H1 (cell line): ENCODE data around the gene NUP42. TPM values are rescaled to one million over a fixed set of nuclear protein-coding genes. Genes with fewer than 3 reads are reported as not detected.

ENCODE experiments used
- CTCF ChIA-PET: fragments of 300-600 bp; sonication (Branson Sonifier 250); formaldehyde crosslinking; loops from one replicate; lab custom pipeline; 2021; ENCODE audit not compliant: partially characterized antibody; lab: Charles Lee
- POLR2A ChIA-PET: fragments of 300-600 bp; sonication (Branson Sonifier 250); formaldehyde crosslinking; loops from one replicate; lab custom pipeline; 2021; ENCODE audit warnings: inconsistent platforms; ENCODE audit not compliant: partially characterized antibody; lab: Charles Lee
- DNase-seq, 2 experiments: peaks; one replicate each; pipeline versions ENCODE4 v3.0.0 to v3.0.0-alpha.2; 2010 to 2022; ENCODE audit warnings: low spot score in 2 of 2, low read depth in 1 of 2, mixed read lengths in 1 of 2
- FAIRE-seq: peaks from 2 replicates; lab custom pipeline; 2011; peaks lifted over from hg19 to GRCh38; lab: Jason Lieb, UNC
- H2AFZ ChIP-seq: 2 replicates; pipeline ENCODE4 v1.8.1; 2012; ENCODE audit warnings: low read length, inconsistent platforms
- H2AK5ac ChIP-seq: 2 replicates; pipeline ENCODE4 v1.6.1; 2013; ENCODE audit warnings: low read depth, low read length
- H2BK120ac ChIP-seq: replicated peaks from 2 replicates; pipeline ENCODE3; 2013; ENCODE audit warnings: low read depth, low read length, inconsistent platforms
- H2BK12ac ChIP-seq: 2 replicates; pipeline ENCODE4 v1.6.1; 2013; ENCODE audit warnings: low read depth, low read length
- H2BK15ac ChIP-seq: 2 replicates; pipeline ENCODE4 v1.6.1; 2013; ENCODE audit warnings: low read length
- H2BK20ac ChIP-seq: 2 replicates; pipeline ENCODE4 v1.6.1; 2013; ENCODE audit warnings: low read length
- H2BK5ac ChIP-seq: 2 replicates; pipeline ENCODE4 v1.6.1; 2013; ENCODE audit warnings: low read depth, low read length
- H3K14ac ChIP-seq: 2 replicates; pipeline ENCODE4 v1.6.1; 2013; ENCODE audit warnings: inconsistent platforms; ENCODE audit not compliant: insufficient read length
- H3K18ac ChIP-seq: 2 replicates; pipeline ENCODE4 v1.6.1; 2013; ENCODE audit warnings: low read length; ENCODE audit errors: extremely low read depth
- H3K23ac ChIP-seq: 2 replicates; pipeline ENCODE4 v1.6.1; 2013; ENCODE audit warnings: inconsistent platforms; ENCODE audit not compliant: insufficient read length
- H3K23me2 ChIP-seq: 2 replicates; pipeline ENCODE4 v1.6.1; 2013; ENCODE audit warnings: low read depth, low read length
- H3K27ac ChIP-seq: 2 replicates; pipeline ENCODE4 v1.6.1; 2011; ENCODE audit warnings: low read depth, low read length, inconsistent platforms
- H3K27me3 ChIP-seq, 4 experiments: replicated peaks in 1 of 4; 1 replicate in 1 of 4; 2 replicates in 3 of 4; pipeline versions ENCODE4 v1.6.1 to v1.8.1; 2011 to 2013; ENCODE audit warnings: low read length in 3 of 4, mild to moderate bottlenecking in 3 of 4, inconsistent platforms in 2 of 4, mixed read lengths in 2 of 4, moderate library complexity in 1 of 4; ENCODE audit not compliant: control insufficient read depth in 3 of 4, insufficient read depth in 3 of 4; ENCODE audit errors: extremely low read depth in 1 of 4
- H3K36me3 ChIP-seq, 4 experiments: 2 replicates each; pipeline versions ENCODE4 v1.6.1 to v1.8.1; 2011 to 2013; ENCODE audit warnings: mild to moderate bottlenecking in 4 of 4, low read length in 3 of 4, moderate library complexity in 2 of 4, control low read depth in 1 of 4, inconsistent platforms in 1 of 4; ENCODE audit not compliant: insufficient read depth in 4 of 4, control insufficient read depth in 2 of 4
- H3K4ac ChIP-seq: replicated peaks from 2 replicates; pipeline ENCODE3; 2013; ENCODE audit warnings: low read length, low read depth, mixed read lengths, inconsistent platforms; ENCODE audit not compliant: insufficient read length
- H3K4me1 ChIP-seq, 4 experiments: replicated peaks in 1 of 4; 1 replicate in 1 of 4; 2 replicates in 3 of 4; pipeline versions ENCODE4 v1.6.1 to v1.8.1; 2011 to 2013; ENCODE audit warnings: low read length in 3 of 4, inconsistent platforms in 2 of 4, mixed read lengths in 1 of 4; ENCODE audit not compliant: insufficient read depth in 4 of 4, control insufficient read depth in 3 of 4
- H3K4me2 ChIP-seq, 2 experiments: 2 replicates each; pipeline versions ENCODE4 v1.6.1 to v1.8.1; 2011 to 2013; ENCODE audit warnings: low read depth in 2 of 2, low read length in 2 of 2, control low read depth in 1 of 2, inconsistent platforms in 1 of 2, mild to moderate bottlenecking in 1 of 2; ENCODE audit not compliant: insufficient read depth in 1 of 2
- H3K4me3 ChIP-seq, 4 experiments: fragments of 200-600, 300-600 bp in 1 of 4; sonication (generic), shearing (Covaris generic), sonication (Bioruptor Twin) in 1 of 4; 2 replicates each; pipeline versions ENCODE4 v1.5.1 to v1.8.1; 2011 to 2016; ENCODE audit warnings: low read length in 4 of 4, low read depth in 3 of 4, control low read depth in 2 of 4, inconsistent platforms in 2 of 4, mild to moderate bottlenecking in 2 of 4, mixed read lengths in 1 of 4, moderate library complexity in 1 of 4; ENCODE audit not compliant: insufficient read depth in 2 of 4; ENCODE audit errors: extremely low read depth in 1 of 4
- H3K56ac ChIP-seq: replicated peaks from 2 replicates; pipeline ENCODE3; 2013; ENCODE audit warnings: low read depth, mild to moderate bottlenecking, mixed read lengths, low read length, inconsistent platforms; ENCODE audit not compliant: insufficient read length
- H3K79me1 ChIP-seq: 2 replicates; pipeline ENCODE4 v1.6.1; 2013; ENCODE audit warnings: low read depth, low read length, control low read depth
- H3K79me2 ChIP-seq, 2 experiments: 2 replicates each; pipeline versions ENCODE4 v1.6.1 to v1.8.1; 2012 to 2013; ENCODE audit warnings: low read length in 2 of 2, mild to moderate bottlenecking in 2 of 2, inconsistent platforms in 1 of 2; ENCODE audit not compliant: insufficient read depth in 2 of 2, control insufficient read depth in 1 of 2
- H3K9ac ChIP-seq, 4 experiments: replicated peaks in 1 of 4; 1 replicate in 1 of 4; 2 replicates in 3 of 4; pipeline versions ENCODE4 v1.6.1 to v1.8.1; 2011 to 2013; ENCODE audit warnings: low read depth in 3 of 4, low read length in 3 of 4, control low read depth in 2 of 4, mild to moderate bottlenecking in 2 of 4, moderate library complexity in 2 of 4, inconsistent platforms in 1 of 4; ENCODE audit errors: extremely low read depth in 1 of 4
- H3K9me3 ChIP-seq, 2 experiments: 2 replicates each; pipeline versions ENCODE4 v1.6.1 to v1.8.1; 2012 to 2013; ENCODE audit warnings: mild to moderate bottlenecking in 2 of 2, moderate library complexity in 2 of 2, control low read depth in 1 of 2, inconsistent platforms in 1 of 2, low read depth in 1 of 2, low read length in 1 of 2, mixed read lengths in 1 of 2; ENCODE audit not compliant: insufficient read depth in 2 of 2
- H4K20me1 ChIP-seq, 2 experiments: replicated peaks in 1 of 2; 2 replicates each; pipeline versions ENCODE3 to v1.8.1; 2011 to 2013; ENCODE audit warnings: inconsistent platforms in 2 of 2, low read length in 2 of 2, mild to moderate bottlenecking in 1 of 2; ENCODE audit not compliant: insufficient read depth in 2 of 2, control insufficient read depth in 1 of 2
- H4K5ac ChIP-seq: 2 replicates; pipeline ENCODE4 v1.6.1; 2013; ENCODE audit warnings: low read length, low read depth, mixed read lengths, inconsistent platforms; ENCODE audit not compliant: insufficient read length
- H4K8ac ChIP-seq: 2 replicates; pipeline ENCODE4 v1.8.0; 2013; ENCODE audit warnings: mild to moderate bottlenecking, moderate library complexity, low read length, inconsistent platforms; ENCODE audit not compliant: insufficient read depth; ENCODE audit errors: extremely low read depth
- H4K91ac ChIP-seq: replicated peaks from 2 replicates; pipeline ENCODE3; 2013; ENCODE audit warnings: low read length, mixed read lengths, inconsistent platforms; ENCODE audit not compliant: insufficient read length
- BRCA1 ChIP-seq: IDR thresholded peaks from 2 replicates; pipeline ENCODE4 v1.6.1; 2012; ENCODE audit warnings: low read depth, low read length, improper control_type of control experiment
- EP300 ChIP-seq, 2 experiments: IDR thresholded peaks; 1 replicate in 1 of 2; 2 replicates in 1 of 2; pipeline ENCODE4 v1.6.1; 2011 to 2012; ENCODE audit warnings: low read depth in 2 of 2, low read length in 2 of 2, mild to moderate bottlenecking in 2 of 2, borderline replicate concordance in 1 of 2, inconsistent platforms in 1 of 2, moderate library complexity in 1 of 2
- HDAC2 ChIP-seq, 2 experiments: fragments of 300-600 bp in 1 of 2; sonication (generic) in 1 of 2; IDR thresholded peaks; 2 replicates each; pipeline ENCODE4 v1.6.1; 2011 to 2012; ENCODE audit warnings: low read depth in 2 of 2, low read length in 2 of 2, mild to moderate bottlenecking in 2 of 2, moderate library complexity in 2 of 2, borderline replicate concordance in 1 of 2, inconsistent platforms in 1 of 2
- HDAC6 ChIP-seq: IDR thresholded peaks from one replicate; pipeline ENCODE4 v1.7.1; 2012; ENCODE audit warnings: low read depth, mild to moderate bottlenecking, inconsistent platforms, low read length, moderate library complexity
- JUN ChIP-seq: IDR thresholded peaks from 2 replicates; pipeline ENCODE4 v1.6.1; 2011; ENCODE audit warnings: low read depth, mild to moderate bottlenecking, improper control_type of control experiment, low read length
- KDM5A ChIP-seq: fragments of 200-600 bp; IDR thresholded peaks from 2 replicates; pipeline ENCODE4 v1.7.1; 2012; ENCODE audit warnings: mild to moderate bottlenecking, low read length, inconsistent platforms, mixed read lengths
- SAP30 ChIP-seq: fragments of 300-600 bp; sonication (generic); IDR thresholded peaks from 2 replicates; pipeline ENCODE4 v1.7.1; 2012; ENCODE audit warnings: low read length, moderate library complexity, mild to moderate bottlenecking, inconsistent platforms; ENCODE audit not compliant: insufficient read depth, insufficient replicate concordance
- TEAD4 ChIP-seq: IDR thresholded peaks from 2 replicates; pipeline ENCODE4 v1.6.1; 2012; ENCODE audit warnings: low read depth, low read length, inconsistent platforms, mixed read lengths
- YY1 ChIP-seq: IDR thresholded peaks from 2 replicates; pipeline ENCODE4 v1.6.1; 2011; ENCODE audit warnings: low read depth, mild to moderate bottlenecking, low read length
- WGBS, 2 experiments: shearing (Covaris generic) in 1 of 2; methylation state at CpG; one replicate each; pipeline versions ENCODE4 v1.1.6 to v1.1.7; 2013 to 2015; ENCODE audit warnings: low lambda C conversion rate in 2 of 2, mixed read lengths in 2 of 2, inconsistent platforms in 1 of 2, low coverage in 1 of 2, missing lambda C conversion rate in 1 of 2; ENCODE audit not compliant: insufficient replicate concordance in 2 of 2, insufficient coverage in 1 of 2, insufficient read length in 1 of 2; ENCODE audit errors: extremely low coverage in 1 of 2, missing lambda C conversion rate in 1 of 2; 5-methylcytosine and 5-hydroxymethylcytosine counted together
- polyA plus RNA-seq, 7 experiments: library from polyadenylated mRNA; depleted of rRNA in 3 of 7; stranded (reverse) in 5 of 7; unstranded in 2 of 7; fragments of >200 nt in 5 of 7; fragments of 200-250 nt in 2 of 7; gene quantifications; 1 replicate in 5 of 7; 2 replicates in 1 of 7; 4 replicates in 1 of 7; pipeline versions ENCODE4 v1.2.1 to v1.2.3, GENCODE V29; 2011 to 2013; ENCODE audit warnings: missing spikeins in 2 of 7, mixed read lengths in 2 of 7
- total RNA-seq: library from RNA; stranded (reverse); fragmentation: NEBNext Ultra II Directional; extraction: Animal tissue kit (Norgen Biotek cat#: 25700); gene quantifications from 2 replicates; pipeline ENCODE4 v1.2.1, GENCODE V29; 2021

The NUP42 gene
- total and polyA plus RNA-seq, 2 of the 8 experiments (the other 6 are each of a cell fraction or from before 2014, with no cell fraction given): 31.8 to 41.2 TPM

GRCh38 chr7:23168111-23168885 is 13.6 kb upstream of the NUP42 start:
- no peak overlapping the region for H3K56ac ChIP-seq
- CTCF ChIA-PET: interaction anchor here (1.0 kb wide), 1 partner anchor 16 kb away, joined by 3 read pairs; no protein-coding TSS in a partner anchor
- no peak overlapping the region for H3K4ac ChIP-seq
- POLR2A ChIA-PET: no interaction called here
- H4K91ac ChIP-seq: no peak overlapping the region
- H3K79me2 ChIP-seq: no peaks in the 10 kb centered on the region
- no peak overlapping the region for H3K23ac ChIP-seq
- no peak overlapping the region for H2BK120ac ChIP-seq
- peaks cover 0 to 18% (median 4%) of the 10 kb centered on the region in 4 experiments; a peak in 5 of 8 replicates for H3K36me3 ChIP-seq
- no peak overlapping the region for H3K14ac ChIP-seq
- no peak overlapping the region for H2BK20ac ChIP-seq
- no peak overlapping the region for H4K8ac ChIP-seq
- H3K4me3 ChIP-seq: no peak overlapping the region
- no peak overlapping the region for H3K18ac ChIP-seq
- no peaks in the 10 kb centered on the region for H3K23me2 ChIP-seq
- no peak for TF ChIP-seq SAP30
- TF ChIP-seq BRCA1: no peak
- no peak for TF ChIP-seq HDAC6
- TF ChIP-seq JUN: no peak
- no peak for TF ChIP-seq YY1
- TF ChIP-seq KDM5A: no peak
- no peak for TF ChIP-seq TEAD4
- TF ChIP-seq EP300 (IDR thresholded peaks at IDR 0.05; ENCODE audit: borderline replicate concordance in 1 of 2, low read depth in 2 of 2, low read length in 2 of 2): no peak
- no peak for TF ChIP-seq HDAC2 (IDR thresholded peaks at IDR 0.05; ENCODE audit: borderline replicate concordance in 1 of 2, low read depth in 2 of 2, low read length in 2 of 2)
- TF ChIP-seq, all 59 proteins: peak for 0
- 96% methylated on average over 8 of the region's 8 CpGs; no CpG with 5 or more reads in 1 of the 2 experiments for WGBS, 2 experiments
- no peak overlapping the region for H3K27ac ChIP-seq
- H3K9me3 ChIP-seq: no peaks in the 10 kb centered on the region
- FAIRE-seq (no peak), DNase-seq (no peak)
- H3K27me3 ChIP-seq: no peaks in the 10 kb centered on the region
- no peak overlapping the region for H2AK5ac ChIP-seq
- H4K5ac ChIP-seq: no peak overlapping the region
- H2BK12ac ChIP-seq: no peak overlapping the region
- H3K4me2 ChIP-seq: no peak overlapping the region
- no peaks in the 10 kb centered on the region for H3K4me1 ChIP-seq
- H3K79me1 ChIP-seq: no peaks in the 10 kb centered on the region
- H2BK15ac ChIP-seq: no peak overlapping the region
- H3K9ac ChIP-seq: no peak overlapping the region
- H4K20me1 ChIP-seq: no peaks in the 10 kb centered on the region
- H2BK5ac ChIP-seq: no peak overlapping the region
- H2AFZ ChIP-seq: no peak overlapping the region
